ENCODE results near the gene SLC9A7.

DNA sequence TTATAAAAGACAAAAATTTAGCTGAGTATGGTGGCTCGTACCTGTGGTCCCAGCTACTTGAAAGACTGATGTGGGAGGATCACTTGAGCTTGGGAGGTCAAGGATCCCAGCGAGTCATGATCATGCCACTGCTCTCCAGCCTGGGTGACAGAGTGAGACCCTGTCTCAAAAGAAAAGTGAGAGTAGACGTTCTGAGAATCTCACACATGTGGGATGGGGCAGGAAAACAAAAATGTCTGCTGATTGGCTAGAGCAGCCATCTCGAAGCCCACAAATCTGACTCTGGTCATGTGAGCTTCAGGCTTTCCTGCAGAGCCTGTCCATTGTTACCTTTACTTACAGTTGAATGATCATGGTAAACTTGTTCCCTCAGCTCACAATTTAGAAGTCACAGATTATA is 23.1 kb upstream of the SLC9A7 start:
- TF ChIP-seq, protein P1, sequence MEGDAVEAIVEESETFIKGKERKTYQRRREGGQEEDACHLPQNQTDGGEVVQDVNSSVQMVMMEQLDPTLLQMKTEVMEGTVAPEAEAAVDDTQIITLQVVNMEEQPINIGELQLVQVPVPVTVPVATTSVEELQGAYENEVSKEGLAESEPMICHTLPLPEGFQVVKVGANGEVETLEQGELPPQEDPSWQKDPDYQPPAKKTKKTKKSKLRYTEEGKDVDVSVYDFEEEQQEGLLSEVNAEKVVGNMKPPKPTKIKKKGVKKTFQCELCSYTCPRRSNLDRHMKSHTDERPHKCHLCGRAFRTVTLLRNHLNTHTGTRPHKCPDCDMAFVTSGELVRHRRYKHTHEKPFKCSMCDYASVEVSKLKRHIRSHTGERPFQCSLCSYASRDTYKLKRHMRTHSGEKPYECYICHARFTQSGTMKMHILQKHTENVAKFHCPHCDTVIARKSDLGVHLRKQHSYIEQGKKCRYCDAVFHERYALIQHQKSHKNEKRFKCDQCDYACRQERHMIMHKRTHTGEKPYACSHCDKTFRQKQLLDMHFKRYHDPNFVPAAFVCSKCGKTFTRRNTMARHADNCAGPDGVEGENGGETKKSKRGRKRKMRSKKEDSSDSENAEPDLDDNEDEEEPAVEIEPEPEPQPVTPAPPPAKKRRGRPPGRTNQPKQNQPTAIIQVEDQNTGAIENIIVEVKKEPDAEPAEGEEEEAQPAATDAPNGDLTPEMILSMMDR (IDR thresholded peaks at IDR 0.05; ENCODE audit: low read length) = no peak
- no peak for TF ChIP-seq EZH2 (optimal IDR thresholded peaks at IDR 0.05; ENCODE audit: low read depth, low read length)

All from MM.1S (cell line).